Pulmonary artery endothelial cell (primary cell): ENCODE results near the gene KRT82. TPM values are rescaled to one million over a fixed set of nuclear protein-coding genes. Genes with fewer than 3 reads are reported as not detected.
"Not testable (repeated sequence)": the region's sequence is repeated elsewhere in the genome, so short reads cannot be mapped to it uniquely, and the experiment has no call there.

Source experiments
- DNase-seq: peaks from one replicate; pipeline ENCODE4 v3.0.0-alpha.2; 2011; ENCODE audit warnings: low read depth, low spot score
- total RNA-seq: library from RNA; depleted of rRNA; stranded (reverse); fragments of >200 nt; gene quantifications from 2 replicates; pipeline ENCODE4 v1.2.3, GENCODE V29; 2014

The KRT82 gene
- total RNA-seq, 1 donor from 2014 or later, result not detected

- no peak for DNase-seq
These were observed 7.1 kb upstream of the KRT82 start for GRCh38 chr12:52413202-52413601.

DNA sequence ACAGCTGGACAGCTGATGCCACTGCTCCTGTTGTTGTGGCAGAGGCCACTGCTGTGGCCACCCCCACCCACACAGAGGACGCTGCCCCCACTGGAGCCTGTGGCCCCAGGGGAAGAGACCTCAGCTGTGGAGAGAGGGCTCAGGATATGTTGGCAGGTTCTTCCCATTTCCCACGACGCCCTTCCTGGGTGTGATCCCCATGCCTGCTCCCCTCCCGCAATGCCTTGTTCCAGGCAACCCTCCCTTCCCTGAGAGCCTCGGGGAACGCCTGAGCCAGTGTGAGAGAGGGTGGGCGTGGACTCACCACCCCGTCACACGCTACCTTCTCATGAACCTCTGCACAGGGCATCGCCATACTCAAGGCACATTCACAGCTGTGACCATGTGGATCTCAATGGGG, 5.7 kb upstream of the KRT82 start:
- DNase-seq, result no peak

GRCh38 chr12:52410589-52411248, 4.6 kb upstream of the KRT82 start:
- DNase-seq, result not testable (repeated sequence)

DNA sequence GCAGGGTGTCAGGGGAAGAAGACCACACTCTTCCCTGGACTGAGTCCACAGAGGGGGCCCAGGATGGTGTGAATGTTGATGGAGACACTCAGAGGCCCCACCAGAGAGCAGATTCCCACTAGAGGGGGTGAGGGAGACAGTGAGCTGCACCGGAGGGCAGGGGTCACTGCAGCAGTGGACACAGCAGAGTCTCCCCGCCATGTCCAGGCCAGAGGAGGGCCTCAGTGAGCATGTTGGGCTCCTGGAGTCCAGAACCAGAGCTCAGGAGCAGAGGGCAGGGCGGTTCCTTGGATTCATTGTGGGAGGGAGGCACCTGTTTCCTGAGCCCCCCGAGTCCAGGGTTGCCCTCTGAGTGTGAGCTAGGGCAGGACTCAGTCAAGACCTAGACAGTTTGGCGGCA, 1.8 kb upstream of the KRT82 start:
- no peak for DNase-seq

DNA sequence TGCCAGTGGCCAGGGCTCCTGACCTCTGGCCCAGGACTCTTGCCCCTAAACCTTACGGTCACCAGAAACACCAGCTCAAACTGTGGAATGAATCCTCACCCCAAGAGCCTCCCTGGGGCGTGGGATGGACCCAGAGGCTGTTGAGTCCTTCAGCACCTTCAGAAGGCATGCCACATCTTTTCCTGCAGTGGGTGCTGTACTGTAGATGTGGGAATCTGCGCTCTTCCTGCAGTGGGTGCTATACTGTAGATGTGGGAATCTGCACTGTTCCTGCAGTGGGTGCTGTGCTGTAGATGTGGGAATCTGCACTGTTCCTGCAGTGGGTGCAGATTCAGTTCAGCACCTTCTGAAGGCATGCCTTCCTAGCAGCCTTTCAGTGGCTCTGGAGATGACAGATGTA, 1.2 kb downstream of the KRT82 start:
- no peak for DNase-seq

- DNase-seq, result no peak
These were observed 2.6 kb downstream of the KRT82 start for GRCh38 chr12:52403561-52403960.

GRCh38 chr12:52402873-52403540, 3.1 kb downstream of the KRT82 start:
- DNase-seq, result no peak

GRCh38 chr12:52402377-52402776, 3.8 kb downstream of the KRT82 start:
- no peak for DNase-seq

DNA sequence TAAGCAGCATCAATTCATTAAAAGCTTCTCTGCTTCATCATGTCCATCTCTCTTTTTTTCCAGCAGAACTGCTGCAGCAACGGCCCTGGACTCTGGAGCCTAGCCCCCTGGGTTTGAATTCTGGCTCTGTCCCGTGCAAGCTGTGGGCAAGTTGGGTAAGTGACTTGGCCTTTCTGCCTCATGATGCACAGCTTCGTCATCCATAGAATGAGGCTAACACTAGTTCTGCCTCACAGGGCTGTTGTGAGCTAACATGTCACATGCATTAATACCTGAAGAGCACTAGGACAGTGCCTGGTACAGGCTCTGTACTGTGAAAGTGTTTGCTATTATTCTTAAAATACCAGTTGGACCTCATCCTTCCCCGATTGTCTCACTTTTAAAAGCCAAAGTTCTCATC, 4.2 kb downstream of the KRT82 start:
- DNase-seq, result no peak

DNA sequence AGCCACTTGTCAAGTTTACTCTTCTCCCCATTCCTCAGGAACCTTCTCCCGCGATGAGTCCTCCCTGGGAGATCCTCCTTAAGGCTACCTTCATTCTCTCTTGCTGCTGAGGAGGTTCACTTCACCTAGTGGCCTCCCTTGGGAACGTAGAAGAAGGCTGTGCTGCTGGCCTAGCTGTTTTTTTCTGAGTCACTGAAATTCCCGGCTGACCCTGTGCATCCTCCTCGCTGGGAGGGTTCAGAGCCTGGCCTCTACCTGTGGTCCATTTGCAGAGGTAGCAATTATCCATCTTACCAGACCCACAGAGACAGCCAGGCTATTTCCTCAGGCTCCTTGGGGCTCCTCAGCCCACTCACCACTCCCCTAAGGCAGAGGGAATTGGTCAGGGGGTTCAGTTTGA, 4.6 kb downstream of the KRT82 start:
- no peak for DNase-seq

- DNase-seq, result no peak
These were observed 5.2 kb downstream of the KRT82 start for GRCh38 chr12:52400906-52401305.

- DNase-seq, result no peak
These were observed 6.4 kb downstream of the KRT82 start for GRCh38 chr12:52399756-52400155.

GRCh38 chr12:52398176-52398575, 8.0 kb downstream of the KRT82 start:
- DNase-seq, result no peak

GRCh38 chr12:52396656-52397055, 9.5 kb downstream of the KRT82 start:
- no peak for DNase-seq

- no peak for DNase-seq
These were observed 10.2 kb downstream of the KRT82 start for GRCh38 chr12:52395761-52396434.

DNA sequence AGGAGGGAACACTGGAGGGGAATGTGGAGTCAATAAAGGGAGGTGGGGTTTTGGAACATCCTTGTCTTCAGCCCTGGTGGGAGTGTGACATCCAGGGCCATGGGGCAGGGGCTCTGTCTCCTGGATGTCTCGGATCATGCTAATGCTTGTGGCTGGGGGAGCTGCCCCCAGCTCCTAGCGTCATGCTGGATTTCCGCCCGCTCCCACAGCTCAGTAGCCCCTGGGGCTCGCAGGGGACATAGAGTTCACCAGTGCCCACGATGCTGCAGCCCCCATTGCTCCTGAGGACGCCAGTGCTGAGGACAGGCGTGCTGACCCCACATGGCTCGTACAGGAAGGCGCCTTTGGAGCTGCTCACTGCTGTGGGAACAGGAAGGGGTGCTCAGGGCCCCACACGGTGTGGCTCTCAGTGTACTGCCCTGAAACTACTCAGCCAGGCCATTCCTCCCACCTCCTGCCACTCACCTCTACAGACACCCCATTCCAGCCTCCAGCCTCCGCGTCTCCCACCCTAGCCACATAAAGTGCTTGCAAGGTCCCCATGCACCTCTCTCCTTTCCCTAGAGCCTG, 11.2 kb downstream of the KRT82 start:
- DNase-seq, result no peak

DNA sequence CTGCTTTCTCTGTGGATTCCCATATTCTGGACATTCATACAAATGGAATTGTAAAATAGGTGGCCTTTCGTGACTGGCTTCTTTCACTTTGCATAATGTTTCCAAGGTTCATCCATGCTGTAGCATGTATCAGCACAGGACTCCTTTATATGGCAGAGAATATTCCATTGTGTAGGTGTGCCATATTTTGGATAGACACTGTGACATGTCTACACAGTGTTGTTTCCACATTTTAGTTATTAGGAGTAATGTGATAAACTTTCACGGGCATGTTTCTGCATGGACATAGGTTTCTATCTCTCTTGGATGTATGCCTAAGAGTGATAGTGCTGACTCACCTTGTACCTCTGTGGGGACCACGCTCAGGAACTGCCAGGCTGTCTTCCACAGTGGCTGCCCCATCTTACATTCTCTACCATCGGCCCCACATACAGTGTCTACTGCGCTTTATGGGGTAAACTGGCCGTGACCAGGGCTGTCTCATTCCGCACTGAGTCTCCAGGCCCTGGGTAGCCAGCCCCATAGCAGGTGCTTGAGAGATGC, 13.6 kb downstream of the KRT82 start:
- no peak for DNase-seq

GRCh38 chr12:52391618-52392002, 14.5 kb downstream of the KRT82 start:
- no peak for DNase-seq

GRCh38 chr12:52390739-52391617, 15.2 kb downstream of the KRT82 start:
- no peak for DNase-seq

GRCh38 chr12:52389313-52390207, 16.6 kb downstream of the KRT82 start:
- no peak for DNase-seq
